IPS-18c (cell line): ENCODE results near the gene PI4KA.

ENCODE experiments used
- H3K4me3 ChIP-seq: 2 replicates; pipeline ENCODE4 v1.7.0; 2013; ENCODE audit warnings: low read depth, mild to moderate bottlenecking, low read length, moderate library complexity; ENCODE audit not compliant: insufficient read depth
- H3K9me3 ChIP-seq: one replicate; pipeline ENCODE4 v1.6.1; 2013; ENCODE audit warnings: mild to moderate bottlenecking, low read length, moderate library complexity; ENCODE audit not compliant: control insufficient read depth, insufficient read depth

PI4KA gene

GRCh38 chr22:20752104-20752741 is 106.4 kb downstream of the PI4KA start:
- Histone ChIP-seq H3K9me3 (no peaks in the 10 kb centered on the region), H3K4me3 (no peak overlapping the region)

GRCh38 chr22:20751185-20751851 is 107.3 kb downstream of the PI4KA start:
- Histone ChIP-seq H3K9me3 (no peaks in the 10 kb centered on the region), H3K4me3 (no peak overlapping the region)

- Histone ChIP-seq H3K9me3 (no peaks in the 10 kb centered on the region), H3K4me3 (no peak overlapping the region)
These were observed 108.0 kb downstream of the PI4KA start for GRCh38 chr22:20750461-20751184.

- H3K4me3 ChIP-seq: no peak overlapping the region
- no peaks in the 10 kb centered on the region for H3K9me3 ChIP-seq
These were observed 109.2 kb downstream of the PI4KA start for GRCh38 chr22:20749453-20749852.

- H3K4me3 ChIP-seq: no peak overlapping the region
- H3K9me3 ChIP-seq: no peaks in the 10 kb centered on the region
These were observed 109.7 kb downstream of the PI4KA start for GRCh38 chr22:20748731-20749428.

GRCh38 chr22:20748082-20748481 is 110.5 kb downstream of the PI4KA start:
- H3K4me3 ChIP-seq: no peak overlapping the region
- no peaks in the 10 kb centered on the region for H3K9me3 ChIP-seq

GRCh38 chr22:20747223-20747622 is 111.4 kb downstream of the PI4KA start:
- H3K9me3 ChIP-seq: no peaks in the 10 kb centered on the region
- no peak overlapping the region for H3K4me3 ChIP-seq

- H3K9me3 ChIP-seq: no peaks in the 10 kb centered on the region
- H3K4me3 ChIP-seq: no peak overlapping the region
These were observed 112.0 kb downstream of the PI4KA start for GRCh38 chr22:20746431-20747189.

GRCh38 chr22:20745119-20745518 is 113.5 kb downstream of the PI4KA start:
- H3K4me3 ChIP-seq: no peak overlapping the region
- H3K9me3 ChIP-seq: no peaks in the 10 kb centered on the region

- no peaks in the 10 kb centered on the region for H3K9me3 ChIP-seq
- H3K4me3 ChIP-seq: no peak overlapping the region
These were observed 114.2 kb downstream of the PI4KA start for GRCh38 chr22:20744456-20744855.

GRCh38 chr22:20742764-20743163 is 115.8 kb downstream of the PI4KA start:
- H3K9me3 ChIP-seq: no peaks in the 10 kb centered on the region
- H3K4me3 ChIP-seq: no peak overlapping the region

- no peaks in the 10 kb centered on the region for H3K9me3 ChIP-seq
- H3K4me3 ChIP-seq: no peak overlapping the region
These were observed 116.7 kb downstream of the PI4KA start for GRCh38 chr22:20741634-20742581.

GRCh38 chr22:20741008-20741633 is 117.5 kb downstream of the PI4KA start:
- H3K4me3 ChIP-seq: no peak overlapping the region
- no peaks in the 10 kb centered on the region for H3K9me3 ChIP-seq

GRCh38 chr22:20740222-20740951 is 118.2 kb downstream of the PI4KA start:
- Histone ChIP-seq H3K9me3 (no peaks in the 10 kb centered on the region), H3K4me3 (no peak overlapping the region)

- no peak overlapping the region for H3K4me3 ChIP-seq
- H3K9me3 ChIP-seq: no peaks in the 10 kb centered on the region
These were observed 120.1 kb downstream of the PI4KA start for GRCh38 chr22:20738394-20739089.
